GM19455 (cell line): ENCODE results near the gene ZSCAN5C.
"Not testable (repeated sequence)": the region's sequence is repeated elsewhere in the genome, so short reads cannot be mapped to it uniquely, and the experiment has no call there.

Experiments used
- ATAC-seq: cut with Tn5 transposase; IDR thresholded peaks from one replicate; pipeline ENCODE4 v1.9.1; 2021; ENCODE audit not compliant: unreplicated experiment

The ZSCAN5C gene

DNA sequence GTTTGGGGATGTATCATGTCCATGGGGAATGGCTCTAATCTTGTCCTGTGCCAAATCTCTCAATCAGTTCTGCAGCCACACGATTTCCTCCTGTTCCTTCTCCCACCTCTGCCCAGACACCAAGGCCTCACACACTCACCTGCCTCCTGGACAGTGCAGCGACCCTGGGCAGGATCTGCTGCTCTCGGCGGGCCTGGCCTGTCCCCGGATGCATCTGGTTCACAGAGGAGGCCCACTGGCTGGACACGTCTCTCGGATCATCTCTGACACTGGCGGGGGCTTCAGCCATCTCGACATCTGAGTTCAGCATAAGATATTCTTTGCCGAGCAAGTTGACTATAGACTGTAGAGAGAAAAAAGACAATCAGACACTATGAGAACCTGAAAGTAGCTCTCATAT is 10.4 kb upstream of the ZSCAN5C start:
- no peak for ATAC-seq

DNA sequence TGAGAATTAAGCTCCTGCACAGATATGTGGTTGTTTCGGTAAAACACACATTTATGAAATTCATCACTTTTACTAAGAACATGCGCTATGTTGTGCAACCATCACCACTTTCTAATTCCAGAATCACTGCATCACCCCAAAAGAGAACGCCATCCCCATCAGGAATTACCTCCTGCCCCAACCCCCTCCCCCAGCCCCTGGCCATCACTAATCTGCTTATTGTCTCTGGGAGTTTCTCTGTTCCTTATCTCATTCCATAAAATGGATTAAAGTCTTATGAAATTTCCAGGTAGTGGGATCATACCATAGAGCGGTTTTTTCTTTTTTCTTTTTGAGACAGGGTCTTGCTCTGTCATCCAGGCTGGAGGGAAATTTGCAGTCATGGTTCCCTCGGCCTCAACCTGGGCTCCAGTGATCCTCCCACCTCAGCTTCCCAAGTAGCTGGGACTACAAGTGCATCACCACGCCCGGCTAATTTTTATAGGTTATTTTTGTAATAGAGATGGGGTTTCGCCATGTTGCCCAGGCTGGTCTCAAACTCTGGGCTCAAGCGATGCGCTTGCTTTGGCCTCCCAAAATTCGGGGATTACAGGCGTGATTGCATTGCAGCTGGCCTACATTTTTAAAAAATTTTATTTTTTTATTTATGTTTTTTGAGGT is 8.0 kb upstream of the ZSCAN5C start:
- ATAC-seq: no peak

DNA sequence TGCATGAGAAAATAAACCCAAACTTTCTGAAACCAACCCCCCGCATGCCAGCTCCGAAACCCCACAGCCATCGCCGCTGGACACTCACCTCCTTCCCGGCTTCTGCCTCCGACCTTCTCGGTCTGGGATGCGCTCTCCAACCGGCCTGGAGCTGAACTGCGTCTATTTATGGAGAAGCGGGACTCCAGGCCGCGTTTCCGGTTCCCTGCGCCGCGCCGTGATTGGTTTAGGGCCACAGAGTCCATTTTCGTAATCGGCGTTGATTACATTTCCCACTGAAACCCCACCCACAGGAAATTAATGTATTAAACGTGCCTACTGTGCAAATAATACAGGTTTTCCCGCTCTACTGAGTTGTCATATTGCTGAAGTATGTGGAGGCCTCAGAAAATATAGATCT is 4.4 kb upstream of the ZSCAN5C start, which contains the start of gene ZSCAN5B:
Gene ZSCAN5B, minus strand, starts transcription at position 138 of the 400 bp plus-strand sequence. CDS start 4,731 bp downstream, outside the sequence.
- not testable (repeated sequence) for ATAC-seq

DNA sequence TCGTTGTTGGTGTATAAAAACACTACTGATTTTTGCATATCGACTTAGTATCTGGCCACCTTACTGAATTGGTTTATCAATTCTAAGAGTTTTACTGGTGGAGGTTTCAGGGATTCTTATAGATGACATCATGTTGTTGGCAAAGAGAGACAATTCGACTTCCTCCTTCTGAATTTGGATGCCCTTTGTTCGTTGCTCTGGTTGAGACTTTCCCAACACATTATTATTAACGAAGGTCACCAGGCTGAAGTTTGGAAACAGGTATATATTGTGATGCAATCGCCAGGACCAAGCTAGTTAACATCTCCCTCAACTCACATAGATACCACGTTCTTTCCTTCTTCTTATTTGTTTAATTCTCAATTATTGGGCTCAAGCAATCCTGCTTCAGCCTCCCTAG is 2.4 kb upstream of the ZSCAN5C start:
- no peak for ATAC-seq

GRCh38 chr19:56207581-56207980 is 5.5 kb downstream of the ZSCAN5C start:
- ATAC-seq: not testable (repeated sequence)

DNA sequence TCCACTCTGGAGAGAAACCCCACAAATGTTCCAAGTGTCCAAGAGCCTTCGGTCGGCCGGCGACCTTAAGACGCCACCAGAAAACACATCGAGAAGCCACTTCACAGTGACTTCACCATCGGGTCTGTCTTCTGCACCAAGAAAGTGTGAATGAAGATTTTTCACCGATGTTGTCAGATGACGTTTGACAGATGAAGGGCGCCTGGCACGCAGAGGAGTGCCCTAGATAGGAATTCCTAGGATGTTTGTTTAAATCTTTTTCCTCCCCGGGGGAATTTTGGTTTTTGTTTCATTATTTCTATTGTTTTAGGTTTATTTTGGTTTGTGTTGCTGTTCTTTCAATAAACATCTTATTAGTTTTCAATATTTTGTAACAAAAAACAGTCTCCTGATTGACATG is 7.0 kb downstream of the ZSCAN5C start:
- ATAC-seq: no peak

DNA sequence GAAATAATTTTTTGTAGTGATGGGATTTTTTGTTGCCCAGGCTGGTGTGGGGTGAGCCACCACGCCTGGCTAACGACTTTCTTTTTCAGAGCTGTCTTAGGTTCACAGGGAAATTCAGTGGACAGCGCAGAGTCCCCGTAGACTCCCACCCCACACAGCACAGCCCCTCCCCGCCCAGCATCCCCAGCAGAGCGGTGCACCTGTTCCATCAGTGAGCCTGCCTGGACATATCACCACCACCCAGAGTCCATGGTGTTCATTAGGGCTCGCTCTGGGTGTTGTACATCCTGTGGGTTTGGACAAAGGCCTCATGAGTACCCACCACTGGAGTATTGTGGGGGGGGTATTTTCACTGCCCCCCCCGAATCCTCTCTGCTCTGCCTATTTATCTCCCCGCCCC is 8.0 kb downstream of the ZSCAN5C start:
- ATAC-seq: not testable (repeated sequence)

DNA sequence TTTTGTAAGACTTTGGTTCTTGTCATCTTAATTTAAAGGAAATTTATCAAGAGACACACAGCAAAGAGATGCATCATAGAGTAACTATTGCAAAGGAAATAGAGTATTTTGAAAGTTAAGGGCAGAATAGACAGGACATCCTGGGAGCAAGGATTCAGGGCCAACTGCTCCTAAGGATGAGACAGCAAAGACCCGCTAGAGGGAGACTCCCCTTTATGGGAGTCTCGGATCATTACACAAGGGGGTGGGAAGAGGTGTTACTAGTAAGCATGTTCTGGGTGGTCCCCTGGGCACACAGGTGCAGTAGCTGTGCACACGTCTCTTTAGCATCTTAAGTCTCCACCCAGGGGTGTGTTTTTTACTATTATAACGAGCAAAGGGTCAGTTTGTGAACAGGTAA is 9.6 kb downstream of the ZSCAN5C start:
- no peak for ATAC-seq

DNA sequence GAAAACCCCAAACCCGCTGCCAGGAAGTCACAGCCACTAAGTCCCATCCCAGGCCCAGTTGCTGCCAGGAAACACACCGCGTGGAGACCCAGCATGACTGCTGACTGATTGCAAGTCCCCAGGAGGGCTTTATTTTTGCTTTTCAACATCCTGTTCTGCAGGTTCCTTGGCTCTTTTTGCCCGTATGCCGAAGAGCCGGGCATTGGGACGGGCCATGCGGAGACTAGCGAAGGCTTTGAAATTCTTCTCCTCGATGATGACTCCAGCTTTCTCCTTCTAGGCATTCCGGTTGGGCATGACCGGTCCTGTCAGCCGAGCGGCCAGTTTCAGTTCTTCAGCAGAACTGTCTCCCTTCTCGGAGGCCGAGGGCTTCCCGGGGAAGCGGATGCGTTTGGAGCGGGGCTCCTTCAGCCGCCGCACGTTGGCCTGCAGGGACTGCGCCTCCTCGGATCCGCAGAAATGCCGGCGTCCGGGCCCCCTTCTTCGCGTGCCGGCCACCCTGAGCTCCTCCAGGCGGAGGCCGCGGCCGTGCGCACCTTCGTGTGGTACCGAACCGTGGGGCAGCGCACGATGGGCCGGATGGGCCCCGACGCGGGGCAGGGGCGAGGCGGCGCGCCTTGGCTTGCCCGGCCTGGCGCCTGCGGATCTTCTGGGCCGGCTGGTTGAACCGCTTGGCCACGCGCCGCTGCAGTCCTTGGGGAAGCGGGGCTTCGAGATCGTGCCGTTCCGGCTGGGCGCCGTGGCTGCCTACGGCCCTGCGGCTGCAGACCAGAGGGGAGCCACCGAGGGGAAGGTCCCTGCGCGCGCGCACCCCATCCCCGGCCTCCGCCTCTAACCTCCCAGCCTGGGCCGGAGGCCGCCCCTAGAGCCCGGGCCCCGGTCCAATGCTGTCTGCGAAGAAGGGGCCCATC is 15.2 kb downstream of the ZSCAN5C start:
- ATAC-seq: no peak

DNA sequence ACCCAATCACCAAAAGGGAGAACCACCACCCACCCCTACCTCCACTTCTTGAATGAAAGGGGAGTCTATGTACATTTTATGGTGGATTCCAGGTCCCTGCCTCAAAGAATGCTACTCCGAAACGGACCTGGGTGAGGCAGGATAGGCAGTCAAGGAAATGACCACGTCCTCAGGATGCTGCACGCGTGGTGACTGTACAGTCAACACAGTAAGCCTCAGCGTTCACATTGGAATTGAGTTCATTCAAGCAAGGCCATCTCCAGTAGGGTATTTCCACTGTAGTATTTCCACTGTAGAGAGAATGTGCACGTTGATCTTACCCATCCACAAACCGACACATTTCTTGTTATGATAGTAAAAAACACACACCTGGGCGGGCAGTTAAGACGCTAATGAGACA is 16.9 kb downstream of the ZSCAN5C start:
- ATAC-seq: no peak

DNA sequence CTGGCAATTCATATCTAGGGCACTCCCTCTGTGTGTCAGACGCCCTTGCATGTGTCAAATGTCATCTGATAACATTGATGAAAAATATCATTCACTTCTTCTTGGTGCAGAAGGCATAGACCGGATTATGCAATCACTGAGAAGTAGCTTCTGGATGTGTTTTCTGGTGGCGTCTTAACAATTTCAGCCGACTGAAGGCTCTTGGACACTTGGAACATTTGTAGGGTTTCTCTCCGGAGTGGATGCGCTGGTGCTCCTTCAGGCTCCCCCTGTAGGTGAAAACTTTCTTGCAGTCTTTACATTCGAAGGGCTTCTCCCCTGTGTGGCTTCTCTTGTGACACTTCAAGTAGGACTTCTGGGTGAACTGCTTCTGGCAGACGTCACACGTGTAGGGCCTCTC is 19.4 kb downstream of the ZSCAN5C start:
- not testable (repeated sequence) for ATAC-seq

DNA sequence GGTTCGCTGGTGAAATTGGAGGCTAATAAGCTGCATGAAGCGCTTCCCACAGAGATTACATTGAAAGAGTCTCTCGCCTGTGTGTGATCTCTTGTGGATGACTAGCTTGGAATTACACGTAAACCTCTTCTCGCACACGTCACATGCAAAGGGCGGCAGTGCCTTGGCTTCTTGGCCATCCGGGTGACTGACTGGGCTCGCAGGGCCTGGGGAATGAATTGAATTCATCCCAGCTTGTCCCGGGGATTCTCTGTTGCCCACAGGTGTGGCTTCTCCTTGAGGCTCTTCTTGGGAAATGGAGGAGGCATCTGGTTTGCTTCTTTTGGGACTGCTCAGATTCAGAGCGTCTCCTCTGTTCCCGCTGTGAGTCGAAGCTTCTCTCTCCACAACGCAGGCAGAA is 19.8 kb downstream of the ZSCAN5C start:
- ATAC-seq: no peak

DNA sequence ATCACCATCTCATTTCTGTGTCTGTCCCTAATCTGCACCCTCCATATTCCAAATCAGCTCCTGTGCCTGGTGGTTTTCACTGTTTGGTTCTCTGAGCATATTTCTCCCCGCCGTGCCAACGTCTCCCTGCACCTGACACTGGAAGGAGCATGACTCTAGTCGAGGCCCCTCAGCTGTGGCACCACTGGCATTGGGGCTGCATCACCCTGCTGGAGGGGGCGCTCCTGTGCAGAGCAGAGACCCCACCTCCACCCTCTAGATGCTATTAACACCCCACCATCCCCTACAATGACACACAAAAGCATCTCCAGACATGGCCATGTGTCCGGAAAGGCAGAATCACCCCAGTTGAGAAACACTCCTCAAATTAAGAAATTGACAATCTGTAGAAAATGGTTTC is 20.8 kb downstream of the ZSCAN5C start:
- ATAC-seq: no peak

DNA sequence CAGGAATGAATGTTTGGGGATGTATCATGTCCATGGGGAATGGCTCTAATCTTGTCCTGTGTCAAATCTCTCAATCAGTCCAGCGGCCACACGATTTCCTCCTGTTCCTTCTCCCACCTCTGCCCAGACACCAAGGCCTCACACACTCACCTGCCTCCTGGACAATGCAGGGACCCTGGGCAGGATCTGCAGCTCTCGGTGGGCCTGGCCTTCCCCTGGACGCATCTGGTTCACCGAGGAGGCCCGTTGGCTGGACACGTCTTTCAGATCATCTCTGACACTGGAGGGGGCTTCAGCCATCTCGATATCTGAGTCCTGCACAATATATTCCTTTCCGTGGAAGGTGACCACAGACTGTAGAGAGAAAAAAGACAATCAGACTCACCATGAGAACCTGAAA is 21.4 kb downstream of the ZSCAN5C start:
- ATAC-seq: no peak

- no peak for ATAC-seq
Measured at GRCh38 chr19:56245121-56245740, 43.2 kb downstream of the ZSCAN5C start.

DNA sequence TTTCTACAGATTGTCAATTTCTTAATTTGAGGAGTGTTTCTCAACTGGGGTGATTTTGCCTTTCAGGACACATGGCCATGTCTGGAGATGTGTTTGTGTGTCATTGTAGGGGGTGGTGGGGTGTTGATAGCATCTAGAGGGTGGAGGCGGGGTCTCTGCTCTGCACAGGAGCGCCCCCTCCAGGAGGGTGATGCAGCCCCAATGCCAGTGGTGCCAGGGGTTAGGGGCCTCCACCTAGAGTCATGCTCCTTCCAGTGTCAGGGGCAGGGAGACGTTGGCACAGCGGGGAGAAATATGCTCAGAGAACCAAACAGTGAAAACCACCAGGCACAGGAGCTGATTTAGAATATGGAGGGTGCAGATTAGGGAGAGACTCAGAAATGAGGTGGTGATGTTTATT is 43.7 kb downstream of the ZSCAN5C start:
- not testable (repeated sequence) for ATAC-seq

GRCh38 chr19:56248736-56249338 is 46.8 kb downstream of the ZSCAN5C start:
- ATAC-seq: not testable (repeated sequence)

DNA sequence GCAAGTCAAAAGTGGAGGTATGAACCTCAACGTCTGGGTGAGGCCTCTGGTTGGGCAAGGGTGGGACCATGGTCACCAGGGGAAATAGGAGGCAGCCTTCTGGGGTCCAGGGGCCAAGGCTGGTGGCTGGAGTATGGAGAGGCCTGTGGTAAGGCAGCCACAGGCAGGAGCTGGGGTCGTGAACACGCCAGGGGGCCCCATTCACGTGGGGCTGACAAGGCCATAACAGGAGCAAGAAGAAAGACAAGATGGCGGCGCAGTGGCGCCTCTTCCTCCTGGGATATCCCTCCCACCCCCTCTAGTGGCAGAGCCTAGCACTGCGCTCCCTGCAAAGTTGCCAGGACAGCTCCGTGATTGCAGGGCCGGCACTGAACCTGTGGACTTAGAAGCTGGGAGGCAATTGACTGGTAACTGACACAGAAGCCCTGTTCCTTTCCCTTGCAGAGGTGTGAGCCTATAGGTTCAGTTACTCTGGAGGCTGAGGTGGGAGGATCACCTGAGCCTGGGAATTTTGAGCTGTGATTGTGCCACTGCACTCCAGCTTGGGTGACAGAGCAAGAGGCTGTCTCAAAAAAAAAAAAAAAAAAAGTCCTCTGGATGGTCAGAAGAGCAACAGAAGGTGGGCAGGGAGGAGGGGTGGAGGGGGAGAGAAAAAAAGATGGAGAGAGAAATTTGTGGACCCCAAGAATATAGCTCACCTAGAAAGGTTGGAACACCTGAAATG is 50.8 kb downstream of the ZSCAN5C start:
- ATAC-seq: no peak

GRCh38 chr19:56253737-56254136 is 51.7 kb downstream of the ZSCAN5C start:
- no peak for ATAC-seq

- no peak for ATAC-seq
Measured at GRCh38 chr19:56258272-56258671, 56.2 kb downstream of the ZSCAN5C start.
